Activated T-cell treated with anti-CD3 and anti-CD28 coated beads, Interleukin-2, amount 50 U/mL, for 24 hours (primary cell): Measurements from ENCODE around the gene POLE3.

Experiments
- DNase-seq: peaks from one replicate; pipeline ENCODE4 v3.0.0-alpha.2; 2020
- H3K27ac Mint-ChIP-seq: 2 replicates; pipeline ENCODE4 v1.8.0; 2020; ENCODE audit warnings: mild to moderate bottlenecking, mixed read lengths
- H3K27me3 Mint-ChIP-seq: 2 replicates; pipeline ENCODE4 v1.8.0; 2020; ENCODE audit warnings: mixed read lengths
- H3K36me3 Mint-ChIP-seq: 2 replicates; pipeline ENCODE4 v1.8.0; 2020; ENCODE audit warnings: low read depth, mixed read lengths
- H3K4me1 Mint-ChIP-seq: 2 replicates; pipeline ENCODE4 v1.8.0; 2020; ENCODE audit warnings: low read depth, mixed read lengths
- H3K4me3 Mint-ChIP-seq: 2 replicates; pipeline ENCODE4 v1.8.0; 2020; ENCODE audit warnings: mild to moderate bottlenecking, moderate library complexity, mixed read lengths
- H3K9me3 Mint-ChIP-seq: 2 replicates; pipeline ENCODE4 v1.8.0; 2020; ENCODE audit warnings: mixed read lengths

POLE3 gene

DNA sequence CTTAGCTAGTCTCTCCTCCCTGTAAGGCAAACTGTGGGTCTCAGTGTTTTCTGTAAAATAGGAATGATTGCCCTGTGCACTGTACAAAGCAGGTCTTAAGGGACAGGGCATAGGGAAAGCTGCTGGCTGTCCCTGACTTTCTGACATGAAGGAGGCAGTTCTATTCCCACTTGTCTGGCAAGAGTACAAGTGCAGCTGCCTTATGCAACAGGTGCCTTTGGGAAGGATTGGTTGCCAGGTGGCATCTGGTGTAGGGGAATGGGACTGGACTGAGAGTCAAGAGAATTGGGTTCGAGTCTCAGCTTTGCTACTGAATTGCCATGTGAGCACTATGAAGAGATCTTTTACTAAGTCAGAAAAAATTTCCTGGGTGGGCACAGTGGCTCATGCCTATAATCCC is 51.1 kb downstream of the POLE3 start:
- no peak overlapping the region for H3K27ac Mint-ChIP-seq
- H3K27me3 Mint-ChIP-seq: peaks cover 5% of the 10 kb centered on the region
- no peak for DNase-seq
- H3K4me3 Mint-ChIP-seq: no peak overlapping the region
- no peaks in the 10 kb centered on the region for H3K9me3 Mint-ChIP-seq
- H3K36me3 Mint-ChIP-seq: no peaks in the 10 kb centered on the region
- H3K4me1 Mint-ChIP-seq: peaks cover 14% of the 10 kb centered on the region
